ENCODE data around the gene RPTOR.
A peak's percentile ranks its signal among the peaks of the same experiment; 100 is the strongest.
"Not testable (repeated sequence)": the region's sequence is repeated elsewhere in the genome, so short reads cannot be mapped to it uniquely, and the experiment has no call there.

RPTOR gene

GRCh38 chr17:80516171-80516932 is 28.3 kb upstream of the RPTOR start:
- DNase-seq (ENCODE audit: low read depth): no peak

- no peak for DNase-seq (ENCODE audit: low read depth)
Observed at GRCh38 chr17:80517641-80518040, 27.0 kb upstream of the RPTOR start.

GRCh38 chr17:80518392-80518791 is 26.2 kb upstream of the RPTOR start:
- DNase-seq (ENCODE audit: low read depth): no peak

- no peak for DNase-seq (ENCODE audit: low read depth)
Observed at GRCh38 chr17:80519091-80519781, 25.4 kb upstream of the RPTOR start.

- DNase-seq (ENCODE audit: low read depth): no peak
Observed at GRCh38 chr17:80520810-80521455, 23.7 kb upstream of the RPTOR start.

- DNase-seq (ENCODE audit: low read depth): no peak
Observed at GRCh38 chr17:80523054-80523744, 21.4 kb upstream of the RPTOR start.

GRCh38 chr17:80523956-80524712 is 20.5 kb upstream of the RPTOR start:
- DNase-seq (ENCODE audit: low read depth): no peak

- no peak for DNase-seq (ENCODE audit: low read depth)
Observed at GRCh38 chr17:80526116-80526910, 18.3 kb upstream of the RPTOR start.

GRCh38 chr17:80527016-80527645 is 17.5 kb upstream of the RPTOR start:
- no peak for DNase-seq (ENCODE audit: low read depth)

GRCh38 chr17:80528536-80528935 is 16.1 kb upstream of the RPTOR start:
- no peak for DNase-seq (ENCODE audit: low read depth)

- DNase-seq (ENCODE audit: low read depth): no peak
Observed at GRCh38 chr17:80529104-80529903, 15.3 kb upstream of the RPTOR start.

- DNase-seq (ENCODE audit: low read depth): no peak
Observed at GRCh38 chr17:80529904-80530292, 14.7 kb upstream of the RPTOR start.

GRCh38 chr17:80531400-80531799 is 13.2 kb upstream of the RPTOR start:
- peak; percentile 18 for DNase-seq (ENCODE audit: low read depth)

- DNase-seq (ENCODE audit: low read depth): not testable (repeated sequence)
Observed at GRCh38 chr17:80537386-80537785, 7.3 kb upstream of the RPTOR start.

- DNase-seq (ENCODE audit: low read depth): no peak
Observed at GRCh38 chr17:80538484-80538883, 6.2 kb upstream of the RPTOR start.

- no peak for DNase-seq (ENCODE audit: low read depth)
Observed at GRCh38 chr17:80539022-80539641, 5.5 kb upstream of the RPTOR start.

GRCh38 chr17:80545499-80545826 is 825 bp downstream of the RPTOR start:
- peak; percentile 23 for DNase-seq (ENCODE audit: low read depth)

GRCh38 chr17:80546267-80546666 is 1.6 kb downstream of the RPTOR start:
- no peak for DNase-seq (ENCODE audit: low read depth)

GRCh38 chr17:80552523-80552922 is 7.9 kb downstream of the RPTOR start:
- DNase-seq (ENCODE audit: low read depth): no peak

Measured in iris pigment epithelial cell (primary cell).